Measurements from ENCODE around the gene LHFPL2. TPM values are rescaled to one million over a fixed set of nuclear protein-coding genes. Genes with fewer than 3 reads are reported as not detected.

LHFPL2 gene
- total RNA-seq, 2 experiments from 2014 or later = 0.20 TPM; not detected in 1

GRCh38 chr5:78513441-78513840 lies 135.1 kb downstream of the LHFPL2 start:
- Mint-ChIP-seq H3K4me1 (ENCODE audit: low read depth) (peaks cover 10% of the 10 kb centered on the region), H3K27me3 (peaks cover 58% of the 10 kb centered on the region), H3K9me3 (no peaks in the 10 kb centered on the region), H3K4me3 (no peak overlapping the region), H3K27ac (no peak overlapping the region), H3K36me3 (ENCODE audit: low read depth) (no peaks in the 10 kb centered on the region)
- no peak for ATAC-seq
- POLR2A ChIA-PET = no interaction called here
- CTCF ChIA-PET = no interaction called here
- intact Hi-C loops (cut with micrococcal nuclease) = no loop called here
- TF ChIP-seq CTCF (IDR thresholded peaks at IDR 0.05) = no peak
- DNase-seq = no peak

GRCh38 chr5:78512435-78512834 lies 136.1 kb downstream of the LHFPL2 start:
- H3K9me3 Mint-ChIP-seq = no peaks in the 10 kb centered on the region
- no peak overlapping the region for H3K27ac Mint-ChIP-seq
- H3K4me1 Mint-ChIP-seq (ENCODE audit: low read depth) = peaks cover 10% of the 10 kb centered on the region
- intact Hi-C loops (cut with micrococcal nuclease) = no loop called here
- no peaks in the 10 kb centered on the region for H3K36me3 Mint-ChIP-seq (ENCODE audit: low read depth)
- POLR2A ChIA-PET = interaction anchor here (1.0 kb wide), 1 partner anchor 9 kb away, joined by 3 read pairs; no protein-coding TSS in a partner anchor
- peaks cover 63% of the 10 kb centered on the region for H3K27me3 Mint-ChIP-seq
- CTCF ChIA-PET = interaction anchor here (0.8 kb wide), 1 partner anchor 152 kb away, joined by 3 read pairs; no protein-coding TSS in a partner anchor
- DNase-seq = no peak
- no peak for ATAC-seq
- no peak for TF ChIP-seq CTCF (IDR thresholded peaks at IDR 0.05)
- H3K4me3 Mint-ChIP-seq = no peak overlapping the region

GRCh38 chr5:78511121-78511906 lies 137.3 kb downstream of the LHFPL2 start:
- intact Hi-C loops (cut with micrococcal nuclease) = no loop called here
- Mint-ChIP-seq H3K4me3 (no peak overlapping the region), H3K9me3 (no peaks in the 10 kb centered on the region), H3K36me3 (ENCODE audit: low read depth) (no peaks in the 10 kb centered on the region), H3K27me3 (peaks cover 60% of the 10 kb centered on the region), H3K4me1 (ENCODE audit: low read depth) (peaks cover 10% of the 10 kb centered on the region), H3K27ac (no peak overlapping the region)
- no peak for ATAC-seq
- ChIA-PET CTCF (interaction anchor here (0.7 to 1.7 kb wide), 4 partner anchors 7 to 153 kb away, joined by 3 read pairs; no protein-coding TSS in a partner anchor), POLR2A (no interaction called here)
- no peak for TF ChIP-seq CTCF (IDR thresholded peaks at IDR 0.05)
- no peak for DNase-seq

- ATAC-seq (peak; percentile 75), DNase-seq (peak; percentile 36)
- H3K27me3 Mint-ChIP-seq = peaks cover 52% of the 10 kb centered on the region
- ChIA-PET POLR2A (no interaction called here), CTCF (interaction anchor here (1.1 to 1.7 kb wide), 3 partner anchors 8 to 43 kb away, joined by 3 read pairs; no protein-coding TSS in a partner anchor)
- intact Hi-C loops (cut with micrococcal nuclease) = no loop called here
- no peaks in the 10 kb centered on the region for H3K36me3 Mint-ChIP-seq (ENCODE audit: low read depth)
- H3K4me3 Mint-ChIP-seq = peak overlapping the region; percentile 69
- H3K9me3 Mint-ChIP-seq = no peaks in the 10 kb centered on the region
- H3K4me1 Mint-ChIP-seq (ENCODE audit: low read depth) = peaks cover 10% of the 10 kb centered on the region
- TF ChIP-seq CTCF (IDR thresholded peaks at IDR 0.05) = no peak
- H3K27ac Mint-ChIP-seq = no peak overlapping the region
These were observed 138.4 kb downstream of the LHFPL2 start for GRCh38 chr5:78509884-78510769.

Measured in activated CD8-positive, alpha-beta T cell treated with anti-CD3 and anti-CD28 coated beads for 36 hours (primary cell).